ENCODE results near the gene ANAPC13. TPM values are rescaled to one million over a fixed set of nuclear protein-coding genes. Genes with fewer than 3 reads are reported as not detected.

Gene ANAPC13
- total and polyA plus RNA-seq, 2 experiments from 2014 or later: 119 to 149 TPM

- H3K9me3 ChIP-seq (ENCODE audit: low read depth): no peaks in the 10 kb centered on the region
- no peaks in the 10 kb centered on the region for H3K36me3 ChIP-seq (replicated peaks; ENCODE audit: insufficient read depth, low read depth)
- 67% methylated on average over 3 of the region's 3 CpGs for WGBS (ENCODE audit: low lambda C conversion rate, missing lambda C conversion rate)
- H3K9me2 ChIP-seq (replicated peaks; ENCODE audit: insufficient read depth): no peaks in the 10 kb centered on the region
- H2AFZ ChIP-seq: no peak overlapping the region
- no peaks in the 10 kb centered on the region for H3K4me1 ChIP-seq (ENCODE audit: insufficient read depth)
- H3K4me3 ChIP-seq: no peak overlapping the region
- DNase-seq (ENCODE audit: low spot score): no peak
- TF ChIP-seq EZH2 (IDR thresholded peaks at IDR 0.05; ENCODE audit: borderline replicate concordance): no peak
- TF ChIP-seq, protein P1, sequence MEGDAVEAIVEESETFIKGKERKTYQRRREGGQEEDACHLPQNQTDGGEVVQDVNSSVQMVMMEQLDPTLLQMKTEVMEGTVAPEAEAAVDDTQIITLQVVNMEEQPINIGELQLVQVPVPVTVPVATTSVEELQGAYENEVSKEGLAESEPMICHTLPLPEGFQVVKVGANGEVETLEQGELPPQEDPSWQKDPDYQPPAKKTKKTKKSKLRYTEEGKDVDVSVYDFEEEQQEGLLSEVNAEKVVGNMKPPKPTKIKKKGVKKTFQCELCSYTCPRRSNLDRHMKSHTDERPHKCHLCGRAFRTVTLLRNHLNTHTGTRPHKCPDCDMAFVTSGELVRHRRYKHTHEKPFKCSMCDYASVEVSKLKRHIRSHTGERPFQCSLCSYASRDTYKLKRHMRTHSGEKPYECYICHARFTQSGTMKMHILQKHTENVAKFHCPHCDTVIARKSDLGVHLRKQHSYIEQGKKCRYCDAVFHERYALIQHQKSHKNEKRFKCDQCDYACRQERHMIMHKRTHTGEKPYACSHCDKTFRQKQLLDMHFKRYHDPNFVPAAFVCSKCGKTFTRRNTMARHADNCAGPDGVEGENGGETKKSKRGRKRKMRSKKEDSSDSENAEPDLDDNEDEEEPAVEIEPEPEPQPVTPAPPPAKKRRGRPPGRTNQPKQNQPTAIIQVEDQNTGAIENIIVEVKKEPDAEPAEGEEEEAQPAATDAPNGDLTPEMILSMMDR (IDR thresholded peaks at IDR 0.05; ENCODE audit: poor library complexity): no peak
- no peak for TF ChIP-seq EZH2phosphoT487 (IDR thresholded peaks at IDR 0.05; ENCODE audit: low read depth, severe bottlenecking, unreplicated experiment)
- no peaks in the 10 kb centered on the region for H3K27me3 ChIP-seq
- H4K20me1 ChIP-seq (ENCODE audit: insufficient read depth, poor library complexity, severe bottlenecking): no peaks in the 10 kb centered on the region
- H3K4me2 ChIP-seq: no peak overlapping the region
- H3K79me2 ChIP-seq: peaks cover 54% of the 10 kb centered on the region
- H3K27ac ChIP-seq: no peak overlapping the region
These were observed 19.7 kb upstream of the ANAPC13 start for GRCh38 chr3:134505485-134505884.

- no peaks in the 10 kb centered on the region for H3K9me3 ChIP-seq (ENCODE audit: low read depth)
- no peaks in the 10 kb centered on the region for H3K4me1 ChIP-seq (ENCODE audit: insufficient read depth)
- 67% methylated on average over 3 of the region's 3 CpGs for WGBS (ENCODE audit: low lambda C conversion rate, missing lambda C conversion rate)
- no peaks in the 10 kb centered on the region for H4K20me1 ChIP-seq (ENCODE audit: insufficient read depth, poor library complexity, severe bottlenecking)
- TF ChIP-seq EZH2phosphoT487 (IDR thresholded peaks at IDR 0.05; ENCODE audit: low read depth, severe bottlenecking, unreplicated experiment) (no peak), EZH2 (IDR thresholded peaks at IDR 0.05; ENCODE audit: borderline replicate concordance) (no peak)
- TF ChIP-seq, protein P1 (IDR thresholded peaks at IDR 0.05; ENCODE audit: poor library complexity): no peak
- H3K79me2 ChIP-seq: peaks cover 60% of the 10 kb centered on the region
- H3K4me2 ChIP-seq: no peak overlapping the region
- no peak overlapping the region for H3K4me3 ChIP-seq
- H3K36me3 ChIP-seq (replicated peaks; ENCODE audit: insufficient read depth, low read depth): no peaks in the 10 kb centered on the region
- H3K9me2 ChIP-seq (replicated peaks; ENCODE audit: insufficient read depth): no peaks in the 10 kb centered on the region
- no peak overlapping the region for H2AFZ ChIP-seq
- H3K27me3 ChIP-seq: no peaks in the 10 kb centered on the region
- no peak overlapping the region for H3K27ac ChIP-seq
- no peak for DNase-seq (ENCODE audit: low spot score)
These were observed 18.3 kb upstream of the ANAPC13 start for GRCh38 chr3:134504132-134504531.

DNA sequence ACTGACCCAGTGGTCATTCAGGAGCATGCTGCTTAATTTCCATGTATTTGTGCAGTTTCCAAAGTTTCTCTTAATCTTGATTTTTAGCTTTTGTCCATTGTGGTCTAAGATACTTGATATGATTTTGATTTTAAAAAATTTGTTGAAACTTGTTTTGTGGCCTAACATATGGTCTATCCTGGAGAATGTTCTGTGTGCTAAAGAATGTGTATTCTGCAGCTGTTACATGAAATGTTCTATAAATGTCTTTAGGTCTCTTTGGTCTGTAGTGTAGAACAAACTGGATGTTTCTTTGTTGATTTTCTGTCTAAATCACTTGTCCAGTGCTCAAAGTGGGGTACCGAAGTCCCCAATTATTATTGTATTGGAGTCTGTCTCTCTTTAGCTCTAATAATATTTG, 17.5 kb upstream of the ANAPC13 start:
- no peaks in the 10 kb centered on the region for H3K9me2 ChIP-seq (replicated peaks; ENCODE audit: insufficient read depth)
- H3K4me1 ChIP-seq (ENCODE audit: insufficient read depth): no peaks in the 10 kb centered on the region
- WGBS (ENCODE audit: low lambda C conversion rate, missing lambda C conversion rate): 96% methylated on average over 1 of the region's 1 CpG
- no peaks in the 10 kb centered on the region for H4K20me1 ChIP-seq (ENCODE audit: insufficient read depth, poor library complexity, severe bottlenecking)
- no peaks in the 10 kb centered on the region for H3K9me3 ChIP-seq (ENCODE audit: low read depth)
- H3K27ac ChIP-seq: no peak overlapping the region
- H3K4me2 ChIP-seq: no peak overlapping the region
- H3K4me3 ChIP-seq: no peak overlapping the region
- peaks cover 68% of the 10 kb centered on the region for H3K79me2 ChIP-seq
- no peaks in the 10 kb centered on the region for H3K27me3 ChIP-seq
- TF ChIP-seq EZH2 (IDR thresholded peaks at IDR 0.05; ENCODE audit: borderline replicate concordance): no peak
- TF ChIP-seq, protein P1 (IDR thresholded peaks at IDR 0.05; ENCODE audit: poor library complexity): no peak
- TF ChIP-seq EZH2phosphoT487 (IDR thresholded peaks at IDR 0.05; ENCODE audit: low read depth, severe bottlenecking, unreplicated experiment): no peak
- DNase-seq (ENCODE audit: low spot score): no peak
- H3K36me3 ChIP-seq (replicated peaks; ENCODE audit: insufficient read depth, low read depth): no peaks in the 10 kb centered on the region
- H2AFZ ChIP-seq: no peak overlapping the region

Data from hepatocyte (in vitro differentiated cells).